OCI-LY7 (cell line): ENCODE measurements around the gene C10orf90. TPM values are rescaled to one million over a fixed set of nuclear protein-coding genes. Genes with fewer than 3 reads are reported as not detected.

ENCODE experiments used
- BruUV-seq: library from RNA; stranded (reverse); fragments of 400-500 nt; replicated peaks from 2 replicates; lab custom pipeline; 2021; lab: Mats Ljungman, UMichigan
- CTCF ChIA-PET: fragments of 300-600 bp; sonication (Branson Sonifier 250); formaldehyde crosslinking; loops from one replicate; lab custom pipeline; 2022; ENCODE audit warnings: antibody characterized with exemption; ENCODE audit not compliant: unreplicated experiment; lab: Charles Lee
- POLR2A ChIA-PET: fragments of 300-600 bp; sonication (Branson Sonifier 250); formaldehyde crosslinking; loops from one replicate; lab custom pipeline; 2022; ENCODE audit warnings: antibody characterized with exemption; lab: Charles Lee
- DNase-seq: peaks from one replicate; pipeline ENCODE4 v3.0.0-alpha.2; 2015; ENCODE audit warnings: low spot score
- H2AFZ ChIP-seq: fragments of 200-600 bp; sonication (generic), shearing (Covaris generic); 2 replicates; pipeline ENCODE4 v1.6.1; 2014; ENCODE audit warnings: mild to moderate bottlenecking, antibody characterized with exemption, low read length, moderate library complexity
- H3K27ac ChIP-seq: fragments of 200-600 bp; sonication (generic); 2 replicates; pipeline ENCODE4 v1.5.1; 2014; ENCODE audit warnings: mixed run types, low read depth, mild to moderate bottlenecking, moderate library complexity, low read length, inconsistent platforms; ENCODE audit not compliant: poor library complexity, severe bottlenecking
- H3K36me3 ChIP-seq: fragments of 200-600 bp; sonication (generic); 2 replicates; pipeline ENCODE4 v1.6.1; 2014; ENCODE audit warnings: mild to moderate bottlenecking, antibody characterized with exemption, low read length, moderate library complexity, mixed read lengths; ENCODE audit not compliant: insufficient read depth
- H3K4me1 ChIP-seq: fragments of 200-600 bp; sonication (generic); 2 replicates; pipeline ENCODE4 v1.5.1; 2014; ENCODE audit warnings: mild to moderate bottlenecking, low read length; ENCODE audit not compliant: insufficient read depth, poor library complexity, severe bottlenecking
- H3K4me2 ChIP-seq: fragments of 200-600 bp; sonication (generic); 2 replicates; pipeline ENCODE4 v1.6.1; 2014; ENCODE audit warnings: mild to moderate bottlenecking, low read length
- H3K4me3 ChIP-seq: fragments of 200-600 bp; sonication (generic); 2 replicates; pipeline ENCODE4 v1.5.1; 2014; ENCODE audit warnings: mild to moderate bottlenecking, low read depth, low read length; ENCODE audit not compliant: poor library complexity, severe bottlenecking
- H3K79me2 ChIP-seq: fragments of 200-600 bp; sonication (generic); 2 replicates; pipeline ENCODE4 v1.6.1; 2016; ENCODE audit warnings: low read depth, mild to moderate bottlenecking, low read length, moderate library complexity, mixed read lengths; ENCODE audit not compliant: insufficient read depth
- H3K9me2 ChIP-seq: fragments of 200-600 bp; sonication (generic); 2 replicates; pipeline ENCODE4 v1.6.1; 2016; ENCODE audit warnings: mild to moderate bottlenecking, low read length, mixed read lengths; ENCODE audit not compliant: insufficient read depth
- H3K9me3 ChIP-seq: fragments of 200-600 bp; sonication (generic); 2 replicates; pipeline ENCODE4 v1.6.1; 2014; ENCODE audit warnings: mild to moderate bottlenecking, mixed run types, low read length, mixed read lengths
- H4K20me1 ChIP-seq: fragments of 200-600 bp; sonication (generic); 2 replicates; pipeline ENCODE4 v1.6.1; 2014; ENCODE audit warnings: mild to moderate bottlenecking, antibody characterized with exemption, low read length, moderate library complexity, mixed read lengths; ENCODE audit not compliant: insufficient read depth
- CTCF ChIP-seq: fragments of 200-600 bp; sonication (generic); conservative IDR thresholded peaks from 2 replicates; pipeline ENCODE4 v1.5.1; 2014; ENCODE audit warnings: mild to moderate bottlenecking, antibody characterized with exemption, low read length, moderate library complexity, mixed read lengths
- EZH2phosphoT487 ChIP-seq: fragments of 200-600 bp; sonication (generic); IDR thresholded peaks from 2 replicates; pipeline ENCODE4 v1.6.1; 2018; ENCODE audit warnings: low read depth, borderline replicate concordance, mild to moderate bottlenecking, mixed run types, antibody characterized with exemption, low read length, moderate library complexity, mixed read lengths
- intact Hi-C: fragments of 100-400 bp; cut with micrococcal nuclease; formaldehyde crosslinking; loops from one replicate; pipeline ENCODE4 v1.10.0; 2022; ENCODE audit not compliant: unreplicated experiment
- total RNA-seq, 2 experiments: library from RNA; depleted of rRNA in 1 of 2; stranded (reverse); fragments of >200 nt in 1 of 2; shearing (Covaris generic) in 1 of 2; gene quantifications; 2 replicates each; pipeline ENCODE4 v1.2.3, GENCODE V29; 2014 to 2022

C10orf90 gene
- total RNA-seq, 2 experiments from 2014 or later: not detected

- Histone ChIP-seq H3K9me3 (no peaks in the 10 kb centered on the region), H3K36me3 (no peaks in the 10 kb centered on the region), H3K9me2 (no peaks in the 10 kb centered on the region), H3K4me3 (no peak overlapping the region), H4K20me1 (no peaks in the 10 kb centered on the region), H3K4me1 (no peaks in the 10 kb centered on the region), H3K79me2 (no peaks in the 10 kb centered on the region), H3K4me2 (no peak overlapping the region), H3K27ac (no peak overlapping the region), H2AFZ (no peak overlapping the region)
- TF ChIP-seq CTCF: no peak
- no peak for TF ChIP-seq EZH2phosphoT487
- BruUV-seq: no TSS peak
- ChIA-PET POLR2A (no interaction called here), CTCF (no interaction called here)
- DNase-seq: no peak
- intact Hi-C loops: no loop called here
These were observed 2.9 kb downstream of the C10orf90 start for GRCh38 chr10:126667568-126667967.

GRCh38 chr10:126665207-126665606, 5.3 kb downstream of the C10orf90 start:
- Histone ChIP-seq H3K79me2 (no peaks in the 10 kb centered on the region), H3K4me3 (no peak overlapping the region), H3K9me2 (no peaks in the 10 kb centered on the region), H3K36me3 (no peaks in the 10 kb centered on the region), H2AFZ (no peak overlapping the region), H3K9me3 (no peaks in the 10 kb centered on the region), H3K27ac (no peak overlapping the region), H4K20me1 (no peaks in the 10 kb centered on the region), H3K4me1 (no peaks in the 10 kb centered on the region), H3K4me2 (no peak overlapping the region)
- no TSS peak for BruUV-seq
- ChIA-PET CTCF (interaction anchor here (1.0 kb wide), 1 partner anchor 9 kb away, joined by 3 read pairs; no protein-coding TSS in a partner anchor), POLR2A (no interaction called here)
- no peak for DNase-seq
- intact Hi-C loops: no loop called here
- no peak for TF ChIP-seq CTCF
- TF ChIP-seq EZH2phosphoT487: no peak

GRCh38 chr10:126663880-126664279, 6.6 kb downstream of the C10orf90 start:
- CTCF ChIA-PET: interaction anchor here (0.6 kb wide), 1 partner anchor 458 kb away, joined by 4 read pairs; no protein-coding TSS in a partner anchor
- H3K9me3 ChIP-seq: no peaks in the 10 kb centered on the region
- no peak for DNase-seq
- no peak overlapping the region for H3K4me2 ChIP-seq
- no peaks in the 10 kb centered on the region for H3K36me3 ChIP-seq
- no TSS peak for BruUV-seq
- H4K20me1 ChIP-seq: no peaks in the 10 kb centered on the region
- TF ChIP-seq EZH2phosphoT487: no peak
- no peak for TF ChIP-seq CTCF
- H3K27ac ChIP-seq: no peak overlapping the region
- POLR2A ChIA-PET: no interaction called here
- H3K9me2 ChIP-seq: no peaks in the 10 kb centered on the region
- no peak overlapping the region for H2AFZ ChIP-seq
- H3K4me1 ChIP-seq: no peaks in the 10 kb centered on the region
- no peak overlapping the region for H3K4me3 ChIP-seq
- H3K79me2 ChIP-seq: no peaks in the 10 kb centered on the region
- intact Hi-C loops: no loop called here
